H1 (cell line): ENCODE measurements around the gene MGST3. TPM values are rescaled to one million over a fixed set of nuclear protein-coding genes. Genes with fewer than 3 reads are reported as not detected.

Experiments
- EZH2 ChIP-seq: fragments of 200-600 bp; sonication (generic); IDR thresholded peaks from 2 replicates; pipeline ENCODE4 v1.7.1; 2012; ENCODE audit warnings: low read depth, mild to moderate bottlenecking, moderate library complexity, low read length, inconsistent platforms; ENCODE audit not compliant: severe bottlenecking
- SUZ12 ChIP-seq: fragments of 200-600 bp; sonication (generic); IDR thresholded peaks from 2 replicates; pipeline ENCODE4 v1.6.1; 2012; ENCODE audit warnings: mild to moderate bottlenecking, inconsistent platforms, low read length, moderate library complexity, mixed read lengths
- polyA plus RNA-seq, 7 experiments: library from polyadenylated mRNA; depleted of rRNA in 3 of 7; stranded (reverse) in 5 of 7; unstranded in 2 of 7; fragments of >200 nt in 5 of 7; fragments of 200-250 nt in 2 of 7; gene quantifications; 1 replicate in 5 of 7; 2 replicates in 1 of 7; 4 replicates in 1 of 7; pipeline versions ENCODE4 v1.2.1 to v1.2.3, GENCODE V29; 2011 to 2013; ENCODE audit warnings: missing spikeins in 2 of 7, mixed read lengths in 2 of 7
- total RNA-seq: library from RNA; stranded (reverse); fragmentation: NEBNext Ultra II Directional; extraction: Animal tissue kit (Norgen Biotek cat#: 25700); gene quantifications from 2 replicates; pipeline ENCODE4 v1.2.1, GENCODE V29; 2021

Gene MGST3
- total and polyA plus RNA-seq, 2 of the 8 experiments (the other 6 are each of a cell fraction or from before 2014, with no cell fraction given), result 124 to 257 TPM

GRCh38 chr1:165629151-165629550 lies 1.9 kb upstream of the MGST3 start (continued):
- TF ChIP-seq EZH2 (no peak), SUZ12 (no peak)
- TF ChIP-seq, all 59 proteins: peak for 0
